ENCODE measurements around the gene IRX4. TPM values are rescaled to one million over a fixed set of nuclear protein-coding genes. Genes with fewer than 3 reads are reported as not detected.

Gene IRX4
- total and polyA plus RNA-seq, 2 donors (not counting 1 experiment from before 2014, with no cell fraction given) = not detected

DNA sequence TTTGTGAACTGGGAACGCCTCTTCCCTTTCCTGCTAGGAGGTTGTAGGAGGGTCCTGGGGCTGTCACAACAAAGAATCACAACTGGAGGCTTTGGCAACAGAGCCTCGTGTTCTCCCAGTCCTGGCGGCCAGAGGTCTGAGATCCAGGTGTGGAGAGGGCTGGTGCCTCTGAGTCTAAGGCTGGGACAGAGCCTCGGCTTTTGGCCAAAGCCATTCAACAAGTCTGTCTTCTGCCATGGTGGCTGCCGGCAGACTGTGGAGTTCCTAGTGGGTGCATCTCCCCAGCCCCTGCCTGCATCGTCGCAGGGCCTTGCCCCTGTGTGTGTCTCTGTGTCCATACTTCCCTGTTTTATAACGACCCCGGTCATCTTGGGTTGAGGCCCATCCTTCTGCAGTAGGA is 9.5 kb upstream of the IRX4 start:
- Histone ChIP-seq H3K9ac (ENCODE audit: insufficient read depth, low read length) (no peak overlapping the region), H3K4me3 (replicated peaks in 1 of 4; ENCODE audit: control extremely low read depth in 1 of 4, insufficient read depth in 1 of 4, low read depth in 3 of 4, low read length in 4 of 4) (no peak overlapping the region), H3K27ac (ENCODE audit: insufficient read depth, low read length) (no peak overlapping the region), H4K20me1 (ENCODE audit: control insufficient read depth, extremely low read depth, insufficient read depth, low read length) (no peaks in the 10 kb centered on the region), H3K27me3 (ENCODE audit: control insufficient read depth, insufficient read depth, low read length) (no peaks in the 10 kb centered on the region), H3K36me3 (ENCODE audit: control insufficient read depth, insufficient read depth, low read length) (no peaks in the 10 kb centered on the region), H2AFZ (ENCODE audit: low read length) (no peak overlapping the region), H3K4me2 (ENCODE audit: extremely low read depth, insufficient read depth, low read length) (no peak overlapping the region), H3K4me1 (ENCODE audit: control insufficient read depth, extremely low read depth, insufficient read depth, low read length) (no peaks in the 10 kb centered on the region), H3K79me2 (ENCODE audit: control insufficient read depth, insufficient read depth, low read length) (no peaks in the 10 kb centered on the region), H3K9me3 (ENCODE audit: control insufficient read depth, insufficient read depth, low read depth, low read length) (no peaks in the 10 kb centered on the region)
- TF ChIP-seq EZH2 (IDR thresholded peaks at IDR 0.05; ENCODE audit: low read length, missing control alignments) = no peak
- TF ChIP-seq, protein P1, sequence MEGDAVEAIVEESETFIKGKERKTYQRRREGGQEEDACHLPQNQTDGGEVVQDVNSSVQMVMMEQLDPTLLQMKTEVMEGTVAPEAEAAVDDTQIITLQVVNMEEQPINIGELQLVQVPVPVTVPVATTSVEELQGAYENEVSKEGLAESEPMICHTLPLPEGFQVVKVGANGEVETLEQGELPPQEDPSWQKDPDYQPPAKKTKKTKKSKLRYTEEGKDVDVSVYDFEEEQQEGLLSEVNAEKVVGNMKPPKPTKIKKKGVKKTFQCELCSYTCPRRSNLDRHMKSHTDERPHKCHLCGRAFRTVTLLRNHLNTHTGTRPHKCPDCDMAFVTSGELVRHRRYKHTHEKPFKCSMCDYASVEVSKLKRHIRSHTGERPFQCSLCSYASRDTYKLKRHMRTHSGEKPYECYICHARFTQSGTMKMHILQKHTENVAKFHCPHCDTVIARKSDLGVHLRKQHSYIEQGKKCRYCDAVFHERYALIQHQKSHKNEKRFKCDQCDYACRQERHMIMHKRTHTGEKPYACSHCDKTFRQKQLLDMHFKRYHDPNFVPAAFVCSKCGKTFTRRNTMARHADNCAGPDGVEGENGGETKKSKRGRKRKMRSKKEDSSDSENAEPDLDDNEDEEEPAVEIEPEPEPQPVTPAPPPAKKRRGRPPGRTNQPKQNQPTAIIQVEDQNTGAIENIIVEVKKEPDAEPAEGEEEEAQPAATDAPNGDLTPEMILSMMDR (conservative IDR thresholded peaks at IDR 0.05 in 1 of 2, IDR thresholded peaks at IDR 0.05 in 1 of 2; ENCODE audit: low read depth in 1 of 2, low read length in 2 of 2) = no peak
- no peak for DNase-seq (ENCODE audit: low read depth in 2 of 2)

DNA sequence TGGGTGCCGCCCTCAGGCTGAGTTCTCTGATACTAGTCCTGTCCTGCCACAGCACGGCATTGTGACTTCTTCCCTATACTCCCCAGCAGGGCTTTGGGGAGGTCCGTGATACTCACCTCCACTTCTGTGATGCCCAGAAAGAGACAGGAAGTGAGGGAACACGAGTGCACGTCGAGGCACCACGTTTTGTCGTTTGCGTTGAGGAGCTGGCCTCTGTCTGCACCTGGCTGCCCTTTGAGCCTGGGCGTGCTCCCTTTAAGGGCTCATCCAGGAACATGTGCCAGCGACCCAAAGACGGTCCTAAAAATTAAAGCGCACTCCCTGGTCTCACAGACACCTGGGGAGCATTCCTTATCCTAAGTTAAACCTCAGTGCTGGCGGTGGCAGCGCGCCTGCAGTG is 8.7 kb upstream of the IRX4 start:
- H2AFZ ChIP-seq (ENCODE audit: low read length) = no peak overlapping the region
- no peak for DNase-seq (ENCODE audit: low read depth in 2 of 2)
- peaks cover 1% of the 10 kb centered on the region for H3K27me3 ChIP-seq (ENCODE audit: control insufficient read depth, insufficient read depth, low read length)
- no peak overlapping the region for H3K9ac ChIP-seq (ENCODE audit: insufficient read depth, low read length)
- no peak overlapping the region for H3K27ac ChIP-seq (ENCODE audit: insufficient read depth, low read length)
- no peaks in the 10 kb centered on the region for H3K9me3 ChIP-seq (ENCODE audit: control insufficient read depth, insufficient read depth, low read depth, low read length)
- no peak overlapping the region for H3K4me3 ChIP-seq (replicated peaks in 1 of 4; ENCODE audit: control extremely low read depth in 1 of 4, insufficient read depth in 1 of 4, low read depth in 3 of 4, low read length in 4 of 4)
- H4K20me1 ChIP-seq (ENCODE audit: control insufficient read depth, extremely low read depth, insufficient read depth, low read length) = no peaks in the 10 kb centered on the region
- H3K4me2 ChIP-seq (ENCODE audit: extremely low read depth, insufficient read depth, low read length) = no peak overlapping the region
- no peaks in the 10 kb centered on the region for H3K36me3 ChIP-seq (ENCODE audit: control insufficient read depth, insufficient read depth, low read length)
- H3K79me2 ChIP-seq (ENCODE audit: control insufficient read depth, insufficient read depth, low read length) = no peaks in the 10 kb centered on the region
- TF ChIP-seq, protein P1 (conservative IDR thresholded peaks at IDR 0.05 in 1 of 2, IDR thresholded peaks at IDR 0.05 in 1 of 2; ENCODE audit: low read depth in 1 of 2, low read length in 2 of 2) = no peak
- no peak for TF ChIP-seq EZH2 (IDR thresholded peaks at IDR 0.05; ENCODE audit: low read length, missing control alignments)
- no peaks in the 10 kb centered on the region for H3K4me1 ChIP-seq (ENCODE audit: control insufficient read depth, extremely low read depth, insufficient read depth, low read length)

DNA sequence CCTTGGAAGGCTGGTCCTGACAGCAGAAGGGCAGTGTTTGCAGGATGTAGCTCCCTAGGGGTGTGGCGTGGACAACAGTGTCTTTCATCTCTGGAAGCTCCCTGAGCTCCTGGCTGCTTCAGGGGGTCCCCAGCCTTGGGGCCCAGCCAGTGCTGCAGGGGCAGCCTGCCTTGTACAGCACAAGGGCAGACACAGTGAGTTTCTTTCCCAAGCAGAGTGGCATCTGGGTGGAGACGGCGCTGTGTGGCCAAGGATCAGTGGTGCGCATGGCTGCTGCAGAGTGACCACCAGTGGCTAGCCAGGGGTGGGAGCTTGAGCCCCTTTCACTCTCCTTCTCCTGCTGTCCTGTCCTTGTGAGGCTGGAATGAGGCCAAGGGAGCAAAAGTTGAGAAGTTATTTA is 7.6 kb upstream of the IRX4 start:
- H3K9me3 ChIP-seq (ENCODE audit: control insufficient read depth, insufficient read depth, low read depth, low read length) = no peaks in the 10 kb centered on the region
- TF ChIP-seq, protein P1 (conservative IDR thresholded peaks at IDR 0.05 in 1 of 2, IDR thresholded peaks at IDR 0.05 in 1 of 2; ENCODE audit: low read depth in 1 of 2, low read length in 2 of 2) = no peak
- TF ChIP-seq EZH2 (IDR thresholded peaks at IDR 0.05; ENCODE audit: low read length, missing control alignments) = no peak
- no peak overlapping the region for H2AFZ ChIP-seq (ENCODE audit: low read length)
- H3K4me3 ChIP-seq (replicated peaks in 1 of 4; ENCODE audit: control extremely low read depth in 1 of 4, insufficient read depth in 1 of 4, low read depth in 3 of 4, low read length in 4 of 4) = no peak overlapping the region
- H3K27ac ChIP-seq (ENCODE audit: insufficient read depth, low read length) = no peak overlapping the region
- H3K27me3 ChIP-seq (ENCODE audit: control insufficient read depth, insufficient read depth, low read length) = peaks cover 12% of the 10 kb centered on the region
- H3K36me3 ChIP-seq (ENCODE audit: control insufficient read depth, insufficient read depth, low read length) = no peaks in the 10 kb centered on the region
- no peaks in the 10 kb centered on the region for H3K79me2 ChIP-seq (ENCODE audit: control insufficient read depth, insufficient read depth, low read length)
- DNase-seq (ENCODE audit: low read depth in 2 of 2) = no peak
- no peaks in the 10 kb centered on the region for H4K20me1 ChIP-seq (ENCODE audit: control insufficient read depth, extremely low read depth, insufficient read depth, low read length)
- H3K4me1 ChIP-seq (ENCODE audit: control insufficient read depth, extremely low read depth, insufficient read depth, low read length) = no peaks in the 10 kb centered on the region
- H3K4me2 ChIP-seq (ENCODE audit: extremely low read depth, insufficient read depth, low read length) = no peak overlapping the region
- no peak overlapping the region for H3K9ac ChIP-seq (ENCODE audit: insufficient read depth, low read length)

Data from fibroblast of lung (primary cell).